Stimulated activated CD8-positive, alpha-beta memory T cell treated with anti-CD3 and anti-CD28 coated beads, Interleukin-4, amount 100 ng/mL, for 4 hours (primary cell): ENCODE measurements around the gene DNASE1L2.
"Not testable (repeated sequence)": the region's sequence is repeated elsewhere in the genome, so short reads cannot be mapped to it uniquely, and the experiment has no call there.

Experiments
- DNase-seq, 2 donors: peaks; one replicate each; pipeline ENCODE4 v3.0.0-alpha.2; 2020; ENCODE audit warnings: low read depth in 2 of 2, low spot score in 1 of 2

The DNASE1L2 gene

GRCh38 chr16:2203119-2203688 lies 33.0 kb upstream of the DNASE1L2 start:
- not testable (repeated sequence) for DNase-seq

GRCh38 chr16:2204416-2205103 lies 31.7 kb upstream of the DNASE1L2 start:
- DNase-seq = no peak

- DNase-seq = peak; percentile 75
Observed at GRCh38 chr16:2205104-2205966, 30.9 kb upstream of the DNASE1L2 start, which contains the start of gene MLST8. Gene MLST8, plus strand, starts transcription at chr16:2205454. Its CDS starts 632 bp downstream, at chr16:2206086.

GRCh38 chr16:2205967-2206313 lies 30.3 kb upstream of the DNASE1L2 start:
- no peak for DNase-seq

- DNase-seq = no peak
Observed at GRCh38 chr16:2206420-2206779, 29.8 kb upstream of the DNASE1L2 start.

GRCh38 chr16:2206780-2207433 lies 29.3 kb upstream of the DNASE1L2 start:
- no peak for DNase-seq

GRCh38 chr16:2207872-2208271 lies 28.4 kb upstream of the DNASE1L2 start:
- DNase-seq = no peak

GRCh38 chr16:2208308-2208707 lies 27.9 kb upstream of the DNASE1L2 start:
- no peak for DNase-seq

- DNase-seq = no peak
Observed at GRCh38 chr16:2208772-2209171, 27.5 kb upstream of the DNASE1L2 start.

- DNase-seq = no peak
Observed at GRCh38 chr16:2209258-2210008, 26.8 kb upstream of the DNASE1L2 start.

GRCh38 chr16:2210009-2210332 lies 26.3 kb upstream of the DNASE1L2 start:
- DNase-seq = no peak

GRCh38 chr16:2210386-2211365 lies 25.6 kb upstream of the DNASE1L2 start, which contains the start of gene BRICD5:
Gene BRICD5, minus strand, starts transcription at chr16:2210863. Its CDS starts 30 bp downstream, at chr16:2210833.
- no peak for DNase-seq

- DNase-seq = no peak
Observed at GRCh38 chr16:2211923-2212347, 24.3 kb upstream of the DNASE1L2 start.

GRCh38 chr16:2212362-2213324 lies 23.6 kb upstream of the DNASE1L2 start:
- no peak for DNase-seq

GRCh38 chr16:2213817-2214718 lies 22.2 kb upstream of the DNASE1L2 start:
- DNase-seq = no peak

GRCh38 chr16:2214719-2214968 lies 21.6 kb upstream of the DNASE1L2 start, which contains the start of gene PGP:
Gene PGP, minus strand, starts transcription at chr16:2214840. Its CDS starts 63 bp downstream, at chr16:2214777.
- no peak for DNase-seq

GRCh38 chr16:2216330-2216729 lies 19.9 kb upstream of the DNASE1L2 start:
- no peak for DNase-seq
